ENCODE measurements around the gene ZNF628. TPM values are rescaled to one million over a fixed set of nuclear protein-coding genes. Genes with fewer than 3 reads are reported as not detected.

Gene ZNF628
- total RNA-seq, 1 experiment from 2014 or later = 13.0 TPM

DNA sequence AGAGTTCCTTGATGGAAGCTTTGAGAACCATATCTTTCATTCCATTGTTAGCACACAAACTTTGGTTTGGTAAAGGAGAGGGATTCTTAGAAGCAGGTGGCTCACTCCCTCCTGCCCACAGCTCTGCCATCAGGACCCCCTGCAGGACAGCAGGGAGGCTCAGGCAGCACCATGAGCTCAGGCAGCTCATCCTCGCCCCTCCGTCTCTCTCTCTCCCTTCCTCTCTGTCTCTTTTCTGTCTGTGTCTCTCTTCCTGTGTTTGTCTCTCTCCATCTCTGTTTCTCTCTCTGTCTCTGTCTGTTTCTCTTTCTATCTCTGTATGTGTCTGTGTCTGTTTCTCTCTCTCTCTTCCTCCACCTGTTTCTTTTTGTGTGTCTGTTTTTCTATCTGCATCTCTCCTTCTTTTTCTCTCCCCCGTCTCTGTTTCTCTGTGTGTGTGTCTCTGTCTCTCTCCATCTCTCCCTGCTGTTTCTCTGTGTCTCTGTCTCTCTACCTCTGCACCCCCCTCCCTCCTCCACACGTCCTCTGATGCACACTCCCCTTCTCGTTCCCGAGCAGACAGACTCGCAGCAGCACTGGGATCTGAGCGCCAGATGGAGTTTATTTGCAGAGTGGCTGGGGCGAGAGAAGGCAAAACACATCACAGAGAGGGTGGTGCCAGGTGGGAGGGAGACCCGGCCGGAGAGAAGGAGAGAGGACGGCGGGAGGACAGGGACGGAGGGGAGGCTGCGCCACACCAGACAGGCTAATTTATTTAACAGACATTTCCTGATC lies 51.8 kb downstream of the ZNF628 start:
- intact Hi-C loops (cut with micrococcal nuclease; ENCODE audit: unreplicated experiment) = no loop called here
- no peaks in the 10 kb centered on the region for H3K36me3 Mint-ChIP-seq (ENCODE audit: insufficient read depth, unreplicated experiment)
- no peak for DNase-seq
- BruUV-seq (replicated peaks) = no TSS peak
- H3K4me3 Mint-ChIP-seq (ENCODE audit: low read depth, unreplicated experiment) = no peak overlapping the region
- no peaks in the 10 kb centered on the region for H3K27me3 Mint-ChIP-seq (ENCODE audit: unreplicated experiment)
- TF ChIP-seq CTCF (IDR thresholded peaks at IDR 0.05; ENCODE audit: unreplicated experiment) = no peak
- CTCF ChIA-PET = no interaction called here
- no peaks in the 10 kb centered on the region for H3K9me3 Mint-ChIP-seq (ENCODE audit: low read depth, unreplicated experiment)
- H3K27ac Mint-ChIP-seq (ENCODE audit: unreplicated experiment) = no peak overlapping the region
- no peaks in the 10 kb centered on the region for H3K4me1 Mint-ChIP-seq (ENCODE audit: low read depth, unreplicated experiment)

- no peaks in the 10 kb centered on the region for H3K4me1 Mint-ChIP-seq (ENCODE audit: low read depth, unreplicated experiment)
- no peak overlapping the region for H3K27ac Mint-ChIP-seq (ENCODE audit: unreplicated experiment)
- CTCF ChIA-PET = interaction anchor here (0.7 kb wide), 1 partner anchor 76 kb away, joined by 4 read pairs; no protein-coding TSS in a partner anchor
- no peaks in the 10 kb centered on the region for H3K9me3 Mint-ChIP-seq (ENCODE audit: low read depth, unreplicated experiment)
- no peak for TF ChIP-seq CTCF (IDR thresholded peaks at IDR 0.05; ENCODE audit: unreplicated experiment)
- H3K4me3 Mint-ChIP-seq (ENCODE audit: low read depth, unreplicated experiment) = no peak overlapping the region
- intact Hi-C loops (cut with micrococcal nuclease; ENCODE audit: unreplicated experiment) = no loop called here
- no peak for DNase-seq
- H3K36me3 Mint-ChIP-seq (ENCODE audit: insufficient read depth, unreplicated experiment) = no peaks in the 10 kb centered on the region
- no peaks in the 10 kb centered on the region for H3K27me3 Mint-ChIP-seq (ENCODE audit: unreplicated experiment)
- BruUV-seq (replicated peaks) = no TSS peak
These were observed 53.3 kb downstream of the ZNF628 start for GRCh38 chr19:55529636-55530234.

DNA sequence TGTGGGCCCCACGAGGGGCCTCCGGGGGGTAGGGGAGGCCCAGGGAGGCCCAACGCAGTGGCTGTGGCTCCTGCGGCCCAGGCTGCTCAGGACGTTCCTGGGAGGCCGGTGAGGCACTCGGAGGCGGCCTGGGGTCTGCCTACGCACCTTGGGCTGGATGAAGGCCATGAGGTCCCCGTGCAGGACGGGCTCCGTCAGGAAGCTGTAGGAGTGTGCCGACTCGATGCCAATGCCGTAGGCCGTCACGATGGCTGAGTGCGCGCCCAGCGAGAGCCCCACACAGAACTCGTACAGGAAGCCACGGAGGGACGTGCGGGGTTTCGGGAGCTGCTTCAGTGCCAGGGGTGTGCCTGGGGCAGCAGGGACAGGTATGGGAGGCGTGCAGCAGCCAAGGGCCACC lies 54.6 kb downstream of the ZNF628 start:
- BruUV-seq (replicated peaks) = no TSS peak
- no peaks in the 10 kb centered on the region for H3K36me3 Mint-ChIP-seq (ENCODE audit: insufficient read depth, unreplicated experiment)
- no peaks in the 10 kb centered on the region for H3K4me1 Mint-ChIP-seq (ENCODE audit: low read depth, unreplicated experiment)
- intact Hi-C loops (cut with micrococcal nuclease; ENCODE audit: unreplicated experiment) = no loop called here
- H3K4me3 Mint-ChIP-seq (ENCODE audit: low read depth, unreplicated experiment) = no peak overlapping the region
- no peaks in the 10 kb centered on the region for H3K27me3 Mint-ChIP-seq (ENCODE audit: unreplicated experiment)
- H3K27ac Mint-ChIP-seq (ENCODE audit: unreplicated experiment) = no peak overlapping the region
- no peak for TF ChIP-seq CTCF (IDR thresholded peaks at IDR 0.05; ENCODE audit: unreplicated experiment)
- no peaks in the 10 kb centered on the region for H3K9me3 Mint-ChIP-seq (ENCODE audit: low read depth, unreplicated experiment)
- CTCF ChIA-PET = no interaction called here
- DNase-seq = no peak

Other genes with a start within 250 kb of the ZNF628 start
- 14.3 and 14.7 TPM in 2 replicates for gene TMEM86B, start 247.9 kb upstream of the ZNF628 start, total RNA-seq (2022)
- gene PPP6R1, start 217.6 kb upstream of the ZNF628 start, total RNA-seq (2022) = 126 and 132 TPM in 2 replicates
- gene HSPBP1, start 196.5 kb upstream of the ZNF628 start, total RNA-seq (2022) = 72.0 and 72.8 TPM in 2 replicates
- 3.4 and 3.8 TPM in 2 replicates for gene BRSK1, start 192.6 kb upstream of the ZNF628 start, total RNA-seq (2022)
- 0.73 TPM in 1 of 2 replicates, not detected in the other for gene TMEM150B, start 151.3 kb upstream of the ZNF628 start, total RNA-seq (2022)
- gene KMT5C, start 136.7 kb upstream of the ZNF628 start, total RNA-seq (2022) = 16.1 and 23.5 TPM in 2 replicates
- 1.4 and 3.4 TPM in 2 replicates for gene COX6B2, start 121.9 kb upstream of the ZNF628 start, total RNA-seq (2022)
- gene GARIN5B, start 113.4 kb upstream of the ZNF628 start, total RNA-seq (2022) = not detected in 2 replicates
- 0.97 and 1.3 TPM in 2 replicates for gene IL11, start 106.2 kb upstream of the ZNF628 start, total RNA-seq (2022)
- not detected in 2 replicates for gene TMEM190, start 99.8 kb upstream of the ZNF628 start, total RNA-seq (2022)
- 38.8 and 49.4 TPM in 2 replicates for gene TMEM238, start 92.3 kb upstream of the ZNF628 start, total RNA-seq (2022)
- gene RPL28, start 90.7 kb upstream of the ZNF628 start, total RNA-seq (2022) = 1,462 and 1,520 TPM in 2 replicates
- 239 and 287 TPM in 2 replicates for gene UBE2S, start 68.8 kb upstream of the ZNF628 start, total RNA-seq (2022)
- not detected in 2 replicates for gene SHISA7, start 33.3 kb upstream of the ZNF628 start, total RNA-seq (2022)
- 41.6 and 44.9 TPM in 2 replicates for gene ISOC2, start 15.0 kb upstream of the ZNF628 start, total RNA-seq (2022)
- gene C19orf85, start 11.9 kb upstream of the ZNF628 start, total RNA-seq (2022) = not detected in 2 replicates
- 49.6 and 60.6 TPM in 2 replicates for gene NAT14, start 8.6 kb downstream of the ZNF628 start, total RNA-seq (2022)
- gene SSC5D, start 11.8 kb downstream of the ZNF628 start, total RNA-seq (2022) = 0.26 and 0.69 TPM in 2 replicates
- not detected in 2 replicates for gene SBK2, start 60.5 kb downstream of the ZNF628 start, total RNA-seq (2022)
- 0.57 and 0.78 TPM in 2 replicates for gene SBK3, start 68.9 kb downstream of the ZNF628 start, total RNA-seq (2022)
- gene ZNF579, start 104.2 kb downstream of the ZNF628 start, total RNA-seq (2022) = 29.8 and 33.4 TPM in 2 replicates
- gene FIZ1, start 122.9 kb downstream of the ZNF628 start, total RNA-seq (2022) = 18.6 and 23.0 TPM in 2 replicates
- 18.5 and 21.8 TPM in 2 replicates for gene ZNF524, start 123.7 kb downstream of the ZNF628 start, total RNA-seq (2022)
- 29.6 and 30.9 TPM in 2 replicates for gene ZNF865, start 129.0 kb downstream of the ZNF628 start, total RNA-seq (2022)
- 6.0 and 7.1 TPM in 2 replicates for gene ZNF784, start 147.9 kb downstream of the ZNF628 start, total RNA-seq (2022)
- 35.6 TPM in 2 replicates for gene ZNF580, start 164.4 kb downstream of the ZNF628 start, total RNA-seq (2022)
- gene ZNF581, start 167.0 kb downstream of the ZNF628 start, total RNA-seq (2022) = 33.0 and 33.1 TPM in 2 replicates
- 12.7 and 18.3 TPM in 2 replicates for gene CCDC106, start 171.6 kb downstream of the ZNF628 start, total RNA-seq (2022)
- 286 and 309 TPM in 2 replicates for gene U2AF2, start 178.4 kb downstream of the ZNF628 start, total RNA-seq (2022)
- 162 and 180 TPM in 2 replicates for gene EPN1, start 198.6 kb downstream of the ZNF628 start, total RNA-seq (2022)

Data from Calu3 (cell line).